ENCODE measurements around the gene ARL15.

- no peak for TF ChIP-seq EZH2 (IDR thresholded peaks at IDR 0.05; ENCODE audit: insufficient read depth, poor library complexity, severe bottlenecking)
- no peak for TF ChIP-seq EZH2phosphoT487 (IDR thresholded peaks at IDR 0.05; ENCODE audit: insufficient read depth, low read depth)
These were observed 122.7 kb downstream of the ARL15 start for GRCh38 chr5:54187694-54188093.
